Measurements from ENCODE around the gene SLC30A4.

- TF ChIP-seq, protein P1, sequence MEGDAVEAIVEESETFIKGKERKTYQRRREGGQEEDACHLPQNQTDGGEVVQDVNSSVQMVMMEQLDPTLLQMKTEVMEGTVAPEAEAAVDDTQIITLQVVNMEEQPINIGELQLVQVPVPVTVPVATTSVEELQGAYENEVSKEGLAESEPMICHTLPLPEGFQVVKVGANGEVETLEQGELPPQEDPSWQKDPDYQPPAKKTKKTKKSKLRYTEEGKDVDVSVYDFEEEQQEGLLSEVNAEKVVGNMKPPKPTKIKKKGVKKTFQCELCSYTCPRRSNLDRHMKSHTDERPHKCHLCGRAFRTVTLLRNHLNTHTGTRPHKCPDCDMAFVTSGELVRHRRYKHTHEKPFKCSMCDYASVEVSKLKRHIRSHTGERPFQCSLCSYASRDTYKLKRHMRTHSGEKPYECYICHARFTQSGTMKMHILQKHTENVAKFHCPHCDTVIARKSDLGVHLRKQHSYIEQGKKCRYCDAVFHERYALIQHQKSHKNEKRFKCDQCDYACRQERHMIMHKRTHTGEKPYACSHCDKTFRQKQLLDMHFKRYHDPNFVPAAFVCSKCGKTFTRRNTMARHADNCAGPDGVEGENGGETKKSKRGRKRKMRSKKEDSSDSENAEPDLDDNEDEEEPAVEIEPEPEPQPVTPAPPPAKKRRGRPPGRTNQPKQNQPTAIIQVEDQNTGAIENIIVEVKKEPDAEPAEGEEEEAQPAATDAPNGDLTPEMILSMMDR (IDR thresholded peaks at IDR 0.05; ENCODE audit: control extremely low read depth in 1 of 3, insufficient read depth in 1 of 3, low read depth in 1 of 3, low read length in 3 of 3): no peak
- TF ChIP-seq, protein P2, sequence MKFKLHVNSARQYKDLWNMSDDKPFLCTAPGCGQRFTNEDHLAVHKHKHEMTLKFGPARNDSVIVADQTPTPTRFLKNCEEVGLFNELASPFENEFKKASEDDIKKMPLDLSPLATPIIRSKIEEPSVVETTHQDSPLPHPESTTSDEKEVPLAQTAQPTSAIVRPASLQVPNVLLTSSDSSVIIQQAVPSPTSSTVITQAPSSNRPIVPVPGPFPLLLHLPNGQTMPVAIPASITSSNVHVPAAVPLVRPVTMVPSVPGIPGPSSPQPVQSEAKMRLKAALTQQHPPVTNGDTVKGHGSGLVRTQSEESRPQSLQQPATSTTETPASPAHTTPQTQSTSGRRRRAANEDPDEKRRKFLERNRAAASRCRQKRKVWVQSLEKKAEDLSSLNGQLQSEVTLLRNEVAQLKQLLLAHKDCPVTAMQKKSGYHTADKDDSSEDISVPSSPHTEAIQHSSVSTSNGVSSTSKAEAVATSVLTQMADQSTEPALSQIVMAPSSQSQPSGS (IDR thresholded peaks at IDR 0.05; ENCODE audit: low read length): no peak
- TF ChIP-seq POLR2A (IDR thresholded peaks at IDR 0.05; ENCODE audit: control extremely low read depth in 1 of 2, low read depth in 2 of 2, low read length in 2 of 2) (no peak), SRF (IDR thresholded peaks at IDR 0.05; ENCODE audit: low read depth, low read length) (no peak), CEBPB (IDR thresholded peaks at IDR 0.05; ENCODE audit: low read depth, low read length) (no peak), CREB1 (IDR thresholded peaks at IDR 0.05) (no peak), TAF1 (IDR thresholded peaks at IDR 0.05; ENCODE audit: low read depth, low read length) (no peak), YY1 (IDR thresholded peaks at IDR 0.05; ENCODE audit: low read depth, low read length) (no peak)
These were observed 23.1 kb downstream of the SLC30A4 start for GRCh38 chr15:45499426-45499825.

All from H1 (cell line).